CD4-positive, alpha-beta T cell (primary cell): ENCODE results near the gene KIF4A. TPM values are rescaled to one million over a fixed set of nuclear protein-coding genes. Genes with fewer than 3 reads are reported as not detected.

ENCODE experiments used
- ATAC-seq: fragments of 200-7000 bp; cut with Tn5 transposase; one replicate; pipeline ENCODE4 v1.10.0; 2022; ENCODE audit warnings: mild to moderate bottlenecking; ENCODE audit not compliant: poor library complexity
- CTCF ChIA-PET: fragments of 350-600 bp; sonication (Branson Sonifier 250); formaldehyde crosslinking; loops from one replicate; lab custom pipeline; 2021; ENCODE audit warnings: antibody characterized with exemption, inconsistent platforms; lab: Charles Lee
- POLR2A ChIA-PET: fragments of 350-600 bp; sonication (Branson Sonifier 250); formaldehyde crosslinking; loops from one replicate; lab custom pipeline; 2021; ENCODE audit warnings: antibody characterized with exemption, inconsistent platforms; lab: Charles Lee
- DNase-seq, 14 experiments: peaks; one replicate each; pipeline ENCODE4 v3.0.0-alpha.2; 2013 to 2020; ENCODE audit warnings: mixed read lengths in 2 of 14
- H3K27ac ChIP-seq, 2 donors: one replicate each; pipeline versions ENCODE4 v1.5.1 to v1.7.0; 2013; ENCODE audit warnings: low read length in 2 of 2, low read depth in 1 of 2, mild to moderate bottlenecking in 1 of 2
- H3K27me3 ChIP-seq, 2 experiments: 1 replicate in 1 of 2; 2 replicates in 1 of 2; pipeline versions ENCODE4 v1.6.1 to v1.7.0; 2013; ENCODE audit warnings: low read length in 2 of 2, control low read depth in 1 of 2, mild to moderate bottlenecking in 1 of 2, moderate library complexity in 1 of 2; ENCODE audit not compliant: insufficient read depth in 2 of 2, control insufficient read depth in 1 of 2
- H3K36me3 ChIP-seq: one replicate; pipeline ENCODE4 v1.6.1; 2013; ENCODE audit warnings: low read length, control low read depth; ENCODE audit not compliant: insufficient read depth
- H3K4me1 ChIP-seq: one replicate; pipeline ENCODE4 v1.6.1; 2013; ENCODE audit warnings: low read length, control low read depth; ENCODE audit not compliant: insufficient read depth
- H3K4me3 ChIP-seq: one replicate; pipeline ENCODE4 v1.5.1; 2013; ENCODE audit warnings: mild to moderate bottlenecking, low read length, moderate library complexity
- H3K9me3 ChIP-seq, 2 experiments: 1 replicate in 1 of 2; 2 replicates in 1 of 2; pipeline versions ENCODE4 v1.6.1 to v1.7.0; 2013; ENCODE audit warnings: low read length in 2 of 2, mild to moderate bottlenecking in 2 of 2, control low read depth in 1 of 2, moderate library complexity in 1 of 2; ENCODE audit not compliant: control insufficient read depth in 1 of 2, insufficient read depth in 1 of 2
- H3K27ac Mint-ChIP-seq: one replicate; pipeline ENCODE4 v1.8.0; 2020; ENCODE audit warnings: mixed read lengths
- H3K27me3 Mint-ChIP-seq: one replicate; pipeline ENCODE4 v1.8.0; 2021; ENCODE audit warnings: mixed read lengths
- H3K36me3 Mint-ChIP-seq: one replicate; pipeline ENCODE4 v1.8.0; 2021; ENCODE audit warnings: low read depth, mixed read lengths
- H3K4me1 Mint-ChIP-seq: one replicate; pipeline ENCODE4 v1.8.0; 2021; ENCODE audit warnings: low read depth, mixed read lengths
- H3K4me3 Mint-ChIP-seq: one replicate; pipeline ENCODE4 v1.8.0; 2020; ENCODE audit warnings: mild to moderate bottlenecking, mixed read lengths
- H3K9me3 Mint-ChIP-seq: one replicate; pipeline ENCODE4 v1.8.0; 2020; ENCODE audit warnings: mixed read lengths
- intact Hi-C, 2 experiments: fragments of 100-400 bp; cut with DNase I in 1 of 2; cut with micrococcal nuclease in 1 of 2; formaldehyde crosslinking; loops; one replicate each; pipeline versions ENCODE4 v1.15.1 to v1.9.0; 2023 to 2025; cut with DNase I, micrococcal nuclease
- total RNA-seq, 174 experiments: library from RNA in 2 of 174; stranded (reverse) in 2 of 174; gene quantifications; one replicate each; pipeline ENCODE4 v1.2.3 and lab custom pipeline; 2021 to 2026
- TF ChIP-seq, protein P1 (sequence below): fragments of 200-600 bp; IDR thresholded peaks from one replicate; pipeline ENCODE4 v1.8.0; 2022; ENCODE audit warnings: antibody characterized with exemption, mild to moderate bottlenecking

KIF4A gene
- total RNA-seq, 2 experiments from 2014 or later, result 0.06 to 0.19 TPM

DNA sequence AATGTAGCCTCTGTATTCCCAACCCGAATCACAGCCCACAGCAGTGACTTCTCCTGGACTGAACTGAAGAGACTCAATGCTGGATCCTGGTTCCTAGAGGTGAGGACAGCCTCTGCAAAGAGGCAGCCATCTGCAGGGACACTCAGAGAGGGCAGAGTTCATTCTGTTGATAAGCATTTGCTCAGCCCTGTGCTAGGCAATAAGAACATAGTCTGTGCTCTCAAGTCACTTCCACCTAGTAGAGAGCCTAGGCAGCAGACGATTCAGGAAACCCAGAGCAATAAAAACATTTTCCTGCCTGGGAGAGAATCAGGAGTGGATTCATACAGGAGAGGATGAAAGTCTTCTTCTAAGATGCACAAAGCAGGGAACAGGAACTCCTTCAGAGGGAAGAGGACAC is 137.5 kb downstream of the KIF4A start:
- Histone ChIP-seq H3K27ac (no peak overlapping the region), H3K4me3 (no peak overlapping the region), H3K4me1 (no peaks in the 10 kb centered on the region), H3K27me3 (no peaks in the 10 kb centered on the region), H3K36me3 (no peaks in the 10 kb centered on the region), H3K9me3 (no peaks in the 10 kb centered on the region)
- ATAC-seq (no peak), DNase-seq (no peak)
- Mint-ChIP-seq H3K4me3 (no peak overlapping the region), H3K27me3 (no peaks in the 10 kb centered on the region), H3K36me3 (no peaks in the 10 kb centered on the region), H3K4me1 (no peaks in the 10 kb centered on the region), H3K27ac (no peak overlapping the region), H3K9me3 (no peaks in the 10 kb centered on the region)
- TF ChIP-seq, protein P1, sequence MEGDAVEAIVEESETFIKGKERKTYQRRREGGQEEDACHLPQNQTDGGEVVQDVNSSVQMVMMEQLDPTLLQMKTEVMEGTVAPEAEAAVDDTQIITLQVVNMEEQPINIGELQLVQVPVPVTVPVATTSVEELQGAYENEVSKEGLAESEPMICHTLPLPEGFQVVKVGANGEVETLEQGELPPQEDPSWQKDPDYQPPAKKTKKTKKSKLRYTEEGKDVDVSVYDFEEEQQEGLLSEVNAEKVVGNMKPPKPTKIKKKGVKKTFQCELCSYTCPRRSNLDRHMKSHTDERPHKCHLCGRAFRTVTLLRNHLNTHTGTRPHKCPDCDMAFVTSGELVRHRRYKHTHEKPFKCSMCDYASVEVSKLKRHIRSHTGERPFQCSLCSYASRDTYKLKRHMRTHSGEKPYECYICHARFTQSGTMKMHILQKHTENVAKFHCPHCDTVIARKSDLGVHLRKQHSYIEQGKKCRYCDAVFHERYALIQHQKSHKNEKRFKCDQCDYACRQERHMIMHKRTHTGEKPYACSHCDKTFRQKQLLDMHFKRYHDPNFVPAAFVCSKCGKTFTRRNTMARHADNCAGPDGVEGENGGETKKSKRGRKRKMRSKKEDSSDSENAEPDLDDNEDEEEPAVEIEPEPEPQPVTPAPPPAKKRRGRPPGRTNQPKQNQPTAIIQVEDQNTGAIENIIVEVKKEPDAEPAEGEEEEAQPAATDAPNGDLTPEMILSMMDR, result no peak
- intact Hi-C loops, result no loop called here
- CTCF ChIA-PET, result no interaction called here
- POLR2A ChIA-PET, result no interaction called here

DNA sequence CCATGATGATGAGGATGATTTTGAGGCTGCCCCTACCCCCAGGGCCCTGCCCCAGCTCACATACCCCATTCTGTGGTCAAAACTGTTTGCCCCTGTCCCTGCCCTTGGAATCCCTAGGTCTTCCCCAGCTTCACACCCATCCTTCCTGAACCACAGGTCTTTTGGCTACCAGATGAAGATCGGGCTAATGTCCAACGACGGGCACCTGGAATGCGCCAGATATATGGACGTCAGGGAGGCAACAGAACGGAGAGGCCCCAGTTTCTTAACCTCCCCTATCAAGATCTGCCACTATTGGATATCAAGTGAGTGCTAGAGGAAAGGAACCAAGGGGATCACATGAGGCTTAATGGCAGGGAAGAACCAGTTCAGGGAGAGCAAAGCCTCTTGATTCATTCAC is 139.9 kb downstream of the KIF4A start:
- TF ChIP-seq, protein P1, result no peak
- ChIA-PET POLR2A (no interaction called here), CTCF (no interaction called here)
- Mint-ChIP-seq H3K4me3 (no peak overlapping the region), H3K4me1 (peaks cover 14% of the 10 kb centered on the region), H3K36me3 (no peaks in the 10 kb centered on the region), H3K27ac (no peak overlapping the region), H3K27me3 (no peaks in the 10 kb centered on the region), H3K9me3 (no peaks in the 10 kb centered on the region)
- Histone ChIP-seq H3K4me3 (no peak overlapping the region), H3K4me1 (peaks cover 11% of the 10 kb centered on the region), H3K27me3 (no peaks in the 10 kb centered on the region), H3K27ac (no peak overlapping the region), H3K36me3 (no peaks in the 10 kb centered on the region), H3K9me3 (no peaks in the 10 kb centered on the region)
- no peak for ATAC-seq
- intact Hi-C loops, result loop anchor here (5.0 to 10.0 kb wide), 5 partner anchors 97 to 895 kb away; partner anchors contain the start of genes IGBP1 (in 1 of the 2), KIF4A (in 1 of the 2), PDZD11 (in 1 of the 2) and RAB41 (in 1 of the 2)
- no peak for DNase-seq

DNA sequence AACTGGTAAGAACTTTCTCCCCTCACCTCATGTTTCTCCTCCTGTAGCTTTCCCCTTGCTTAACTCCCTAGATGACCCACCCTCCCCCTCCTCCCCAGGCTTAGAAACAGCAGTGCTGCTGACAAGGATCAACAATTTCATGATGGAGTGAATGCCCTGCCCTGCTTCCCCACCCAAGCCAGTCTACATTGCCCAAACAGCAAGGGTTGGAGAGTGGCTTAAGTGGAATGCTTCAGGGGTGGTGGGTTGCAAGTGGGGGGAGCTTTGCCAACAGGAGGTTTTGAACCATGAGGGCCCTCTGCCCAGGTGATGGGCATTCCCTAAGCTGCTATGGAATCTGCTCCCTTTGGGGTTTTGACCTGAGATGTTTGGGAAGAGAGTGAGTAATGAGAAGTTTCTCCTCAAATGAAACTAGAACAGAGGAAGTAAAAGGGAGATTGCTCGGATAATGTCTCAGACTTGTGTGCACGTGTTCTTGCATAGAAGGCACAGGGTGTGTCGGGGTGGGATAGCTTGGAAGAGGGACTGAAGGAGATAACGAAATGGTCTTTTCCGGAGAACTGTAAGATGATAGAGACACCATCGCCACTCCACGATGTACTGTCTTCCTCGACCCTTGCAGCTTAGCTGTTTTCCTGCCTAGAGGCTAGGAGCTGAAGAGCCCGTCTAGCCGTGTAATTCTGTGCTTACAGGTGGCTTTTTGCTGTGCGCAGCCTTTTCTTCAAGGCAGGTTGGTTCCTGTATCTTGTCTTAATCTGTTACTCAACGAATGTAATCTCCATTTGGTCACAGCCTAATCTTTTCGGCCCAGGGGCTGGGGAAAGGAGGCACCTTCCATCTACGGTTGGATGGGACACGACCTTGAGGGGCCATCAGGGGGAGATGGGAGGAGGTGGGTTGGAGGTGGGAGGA is 143.3 kb downstream of the KIF4A start:
- peaks cover 10% of the 10 kb centered on the region for H3K27me3 Mint-ChIP-seq
- POLR2A ChIA-PET, result interaction anchor here (1.0 to 2.7 kb wide), 4 partner anchors 12 to 749 kb away, joined by 3 to 10 read pairs (median 4); partner anchors contain the start of genes DLG3 and IGBP1
- ATAC-seq (peak; percentile 5), DNase-seq (no peak)
- H3K4me1 Mint-ChIP-seq, result peaks cover 19% of the 10 kb centered on the region
- Histone ChIP-seq H3K27ac (no peak overlapping the region), H3K36me3 (no peaks in the 10 kb centered on the region), H3K27me3 (no peaks in the 10 kb centered on the region), H3K9me3 (no peaks in the 10 kb centered on the region), H3K4me3 (peak overlapping the region; percentile 65), H3K4me1 (peaks cover 18% of the 10 kb centered on the region)
- H3K4me3 Mint-ChIP-seq, result peak overlapping the region; percentile 95
- intact Hi-C loops, result loop anchor here (1.0 to 10.0 kb wide), 7 partner anchors 101 to 898 kb away; partner anchors contain the start of genes IGBP1 (in 1 of the 2), KIF4A (in 1 of the 2), PDZD11 (in 1 of the 2) and RAB41 (in 1 of the 2)
- peak overlapping the region; percentile 93 for H3K27ac Mint-ChIP-seq
- no peaks in the 10 kb centered on the region for H3K36me3 Mint-ChIP-seq
- no peaks in the 10 kb centered on the region for H3K9me3 Mint-ChIP-seq
- TF ChIP-seq, protein P1, result no peak
- CTCF ChIA-PET, result interaction anchor here (0.6 to 3.0 kb wide), 6 partner anchors 9 to 265 kb away, joined by 3 to 7 read pairs (median 4); partner anchors contain the start of gene GDPD2
